Measurements from ENCODE around the gene PTGES2. TPM values are rescaled to one million over a fixed set of nuclear protein-coding genes. Genes with fewer than 3 reads are reported as not detected.

The PTGES2 gene
- polyA plus RNA-seq, 1 donor = 59.1 TPM

DNA sequence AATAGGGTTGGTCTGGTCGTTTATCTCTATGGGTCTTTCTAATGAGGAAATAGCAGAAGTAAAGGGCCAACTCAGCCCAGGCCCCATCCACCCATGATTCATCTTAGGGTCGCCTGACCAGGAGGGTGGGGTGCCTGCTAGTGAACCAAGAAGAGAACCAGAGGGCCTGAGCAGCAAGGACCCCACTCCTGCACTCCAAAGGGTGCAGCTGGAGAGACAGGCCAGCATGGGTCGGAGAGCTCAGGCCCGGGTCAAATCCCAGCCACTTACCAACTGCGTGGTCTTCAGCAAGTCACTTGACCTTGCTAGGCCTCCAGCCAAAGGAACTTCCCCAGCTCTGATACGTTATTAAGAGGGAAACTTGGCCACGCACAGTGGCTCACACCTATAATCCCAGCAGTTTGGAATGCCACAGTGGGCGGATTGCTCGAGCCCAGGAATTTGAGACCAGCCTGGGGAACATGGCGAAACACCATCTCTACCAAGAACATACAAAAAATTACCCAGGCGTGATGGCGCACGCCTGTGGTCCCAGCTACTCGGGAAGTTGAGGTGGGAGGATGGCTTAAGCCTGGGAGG is 36.9 kb upstream of the PTGES2 start:
- DNase-seq = no peak
- no peaks in the 10 kb centered on the region for H3K27me3 ChIP-seq (ENCODE audit: control insufficient read depth, insufficient read depth, low read length)
- H3K4me3 ChIP-seq (ENCODE audit: low read length) = no peak overlapping the region
- no peaks in the 10 kb centered on the region for H3K9me3 ChIP-seq (ENCODE audit: control insufficient read depth, low read depth, low read length)
- H3K4me1 ChIP-seq (ENCODE audit: control insufficient read depth, insufficient read depth, low read length) = peaks cover 7% of the 10 kb centered on the region
- WGBS (ENCODE audit: insufficient coverage, low lambda C conversion rate) = no CpG with 5 or more reads among the region's 14 CpGs
- H3K27ac ChIP-seq (ENCODE audit: low read length) = no peak overlapping the region
- H3K36me3 ChIP-seq (ENCODE audit: control insufficient read depth, insufficient read depth, low read length) = peaks cover 66% of the 10 kb centered on the region

DNA sequence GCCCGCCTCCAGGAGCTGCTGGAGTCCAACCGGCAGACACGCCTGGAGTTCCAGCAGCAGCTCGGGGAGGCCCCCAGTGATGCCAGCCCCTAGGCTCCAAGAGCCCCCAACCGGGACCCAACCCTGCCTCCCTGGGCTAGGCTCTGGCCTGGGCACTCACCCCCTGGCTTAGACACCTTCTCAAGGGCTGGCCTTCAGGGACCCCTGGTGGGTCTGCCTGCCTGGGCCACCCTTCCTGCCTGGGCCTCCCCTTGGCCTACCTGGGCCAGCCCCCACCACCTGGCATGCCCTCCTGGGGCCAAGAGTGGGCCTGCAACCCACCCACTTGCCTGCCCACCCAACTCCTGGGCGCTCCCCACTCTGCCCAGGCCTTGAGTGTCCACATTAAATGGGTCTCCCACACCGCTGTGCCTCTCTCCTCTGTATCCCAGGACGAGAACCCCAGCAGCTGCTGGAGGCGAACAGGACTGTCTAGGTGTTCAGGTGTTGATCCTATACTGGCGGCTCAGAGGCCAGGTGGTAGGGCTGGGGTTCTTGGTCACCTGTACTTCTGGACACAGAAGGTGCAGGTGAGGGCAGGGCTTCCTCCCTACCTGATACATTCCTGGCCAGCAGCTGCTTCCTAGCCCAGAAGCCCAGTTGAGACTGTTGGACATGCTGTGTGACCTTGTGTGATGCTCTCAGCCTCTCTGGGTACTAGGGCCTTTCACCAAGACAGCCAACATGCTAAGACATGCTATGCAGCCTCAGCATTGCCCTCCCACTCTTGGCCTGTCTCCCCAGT is 36.2 kb upstream of the PTGES2 start:
- H3K4me3 ChIP-seq (ENCODE audit: low read length) = no peak overlapping the region

DNA sequence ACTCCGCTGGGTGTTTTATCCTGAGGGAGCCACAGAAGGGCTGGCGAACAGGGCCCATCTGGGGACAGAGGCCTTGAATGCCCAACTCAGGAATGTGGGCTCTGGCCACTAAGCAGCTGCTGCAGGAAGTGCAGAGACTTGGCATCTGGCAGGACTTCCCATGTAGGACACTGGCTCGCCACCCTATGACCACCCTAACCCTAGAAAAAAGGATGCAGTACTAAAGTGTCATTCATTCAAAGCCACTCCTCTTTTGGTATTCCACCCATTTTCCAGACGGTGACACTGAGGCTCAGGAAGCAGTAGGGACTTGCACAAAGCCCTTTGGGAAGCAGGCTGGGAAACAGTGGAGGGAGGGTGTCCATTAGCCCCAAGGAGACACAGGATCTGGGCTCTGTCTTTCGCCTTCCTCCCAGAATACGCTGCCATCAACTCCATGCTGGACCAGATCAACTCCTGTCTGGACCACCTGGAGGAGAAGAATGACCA is 35.5 kb upstream of the PTGES2 start:
- Histone ChIP-seq H3K36me3 (ENCODE audit: control insufficient read depth, insufficient read depth, low read length) (peaks cover 54% of the 10 kb centered on the region), H3K27ac (ENCODE audit: low read length) (no peak overlapping the region), H3K27me3 (ENCODE audit: control insufficient read depth, insufficient read depth, low read length) (no peaks in the 10 kb centered on the region), H3K9me3 (ENCODE audit: control insufficient read depth, low read depth, low read length) (no peaks in the 10 kb centered on the region), H3K4me1 (ENCODE audit: control insufficient read depth, insufficient read depth, low read length) (peaks cover 9% of the 10 kb centered on the region), H3K4me3 (ENCODE audit: low read length) (no peak overlapping the region)
- no CpG with 5 or more reads among the region's 6 CpGs for WGBS (ENCODE audit: insufficient coverage, low lambda C conversion rate)
- no peak for DNase-seq

More for the DNA sequence above, 36.2 kb upstream of the PTGES2 start:
- DNase-seq = no peak
- Histone ChIP-seq H3K27me3 (ENCODE audit: control insufficient read depth, insufficient read depth, low read length) (no peaks in the 10 kb centered on the region), H3K36me3 (ENCODE audit: control insufficient read depth, insufficient read depth, low read length) (peaks cover 59% of the 10 kb centered on the region), H3K9me3 (ENCODE audit: control insufficient read depth, low read depth, low read length) (no peaks in the 10 kb centered on the region), H3K27ac (ENCODE audit: low read length) (no peak overlapping the region), H3K4me1 (ENCODE audit: control insufficient read depth, insufficient read depth, low read length) (peaks cover 9% of the 10 kb centered on the region)
- WGBS (ENCODE audit: insufficient coverage, low lambda C conversion rate) = no CpG with 5 or more reads among the region's 10 CpGs

DNA sequence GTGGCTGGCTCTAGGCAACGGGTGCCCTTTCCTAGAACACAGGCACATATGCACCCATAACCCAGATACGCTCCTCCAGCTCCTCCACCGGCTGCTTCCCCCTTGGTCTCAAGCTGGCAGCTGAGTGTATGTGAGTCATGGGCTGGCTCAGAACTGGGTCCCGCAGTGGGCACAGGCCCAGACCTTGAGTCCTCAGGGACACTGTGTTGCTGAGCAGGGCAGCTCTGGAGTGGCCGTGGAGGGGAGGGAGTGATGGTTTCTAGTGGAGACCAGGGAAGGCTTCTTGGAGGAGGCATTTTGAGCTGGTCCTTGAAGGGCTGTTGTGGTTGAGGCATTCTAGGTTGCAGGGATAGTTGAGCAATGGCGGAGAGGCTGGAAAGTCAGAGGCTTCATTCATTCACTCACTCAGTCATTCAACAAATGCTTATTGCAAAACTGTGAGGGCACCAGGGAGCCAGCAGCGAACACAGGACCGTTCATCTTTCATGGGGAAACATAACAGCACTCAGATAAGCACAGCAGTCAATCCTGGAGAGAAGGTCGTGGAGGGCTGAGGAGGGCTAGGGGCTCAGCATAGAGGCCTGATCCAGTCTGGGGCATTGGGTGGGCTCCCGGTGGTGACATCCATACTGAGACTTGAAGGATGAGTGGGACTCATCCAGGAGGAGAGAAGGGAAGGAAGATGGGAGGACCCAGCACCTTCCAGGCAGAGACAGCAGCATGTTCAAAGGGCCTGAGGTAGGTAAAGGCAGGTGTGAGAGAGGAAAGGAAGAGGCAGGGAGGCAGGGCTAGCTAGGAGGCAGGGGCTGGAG is 34.9 kb upstream of the PTGES2 start:
- peaks cover 9% of the 10 kb centered on the region for H3K4me1 ChIP-seq (ENCODE audit: control insufficient read depth, insufficient read depth, low read length)
- no CpG with 5 or more reads among the region's 10 CpGs for WGBS (ENCODE audit: insufficient coverage, low lambda C conversion rate)
- DNase-seq = no peak
- H3K9me3 ChIP-seq (ENCODE audit: control insufficient read depth, low read depth, low read length) = no peaks in the 10 kb centered on the region
- no peaks in the 10 kb centered on the region for H3K27me3 ChIP-seq (ENCODE audit: control insufficient read depth, insufficient read depth, low read length)
- no peak overlapping the region for H3K27ac ChIP-seq (ENCODE audit: low read length)
- no peak overlapping the region for H3K4me3 ChIP-seq (ENCODE audit: low read length)
- peaks cover 48% of the 10 kb centered on the region for H3K36me3 ChIP-seq (ENCODE audit: control insufficient read depth, insufficient read depth, low read length)

DNA sequence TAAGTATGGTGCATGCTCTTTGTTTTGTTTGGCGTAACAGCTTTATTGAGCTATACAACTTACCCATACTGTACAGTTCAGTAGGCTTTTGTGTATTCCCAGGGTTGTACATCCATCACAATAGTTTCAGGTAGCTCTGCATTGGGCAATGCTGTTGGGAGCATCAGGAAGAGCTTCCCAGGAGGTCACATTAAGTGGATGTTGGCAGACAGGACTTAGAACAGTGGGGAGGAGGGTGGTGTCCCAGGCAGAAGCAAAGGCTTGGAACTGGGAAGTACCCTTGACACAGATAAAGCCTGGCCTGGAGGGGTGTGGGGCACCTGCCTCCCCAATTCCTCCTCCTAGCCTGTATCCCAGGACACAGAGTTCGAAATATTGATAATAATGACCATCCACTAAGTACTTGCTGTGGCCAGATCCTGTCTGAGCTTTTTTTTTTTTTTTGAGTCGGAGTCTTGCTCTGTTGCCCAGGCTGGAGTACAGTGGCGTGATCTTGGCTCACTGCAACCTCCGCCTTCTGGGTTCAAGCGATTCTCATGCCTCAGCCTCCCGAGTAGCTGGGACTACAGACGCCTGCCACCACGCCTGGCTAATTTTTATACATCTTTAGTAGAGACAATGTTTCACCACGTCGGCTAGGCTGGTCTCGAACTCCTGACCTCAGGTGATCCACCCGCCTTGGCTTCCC is 33.8 kb upstream of the PTGES2 start:
- Histone ChIP-seq H3K9me3 (ENCODE audit: control insufficient read depth, low read depth, low read length) (no peaks in the 10 kb centered on the region), H3K27me3 (ENCODE audit: control insufficient read depth, insufficient read depth, low read length) (no peaks in the 10 kb centered on the region), H3K4me1 (ENCODE audit: control insufficient read depth, insufficient read depth, low read length) (peaks cover 9% of the 10 kb centered on the region), H3K36me3 (ENCODE audit: control insufficient read depth, insufficient read depth, low read length) (peaks cover 37% of the 10 kb centered on the region), H3K4me3 (ENCODE audit: low read length) (no peak overlapping the region), H3K27ac (ENCODE audit: low read length) (no peak overlapping the region)
- DNase-seq = no peak
- WGBS (ENCODE audit: insufficient coverage, low lambda C conversion rate) = no CpG with 5 or more reads among the region's 13 CpGs

DNA sequence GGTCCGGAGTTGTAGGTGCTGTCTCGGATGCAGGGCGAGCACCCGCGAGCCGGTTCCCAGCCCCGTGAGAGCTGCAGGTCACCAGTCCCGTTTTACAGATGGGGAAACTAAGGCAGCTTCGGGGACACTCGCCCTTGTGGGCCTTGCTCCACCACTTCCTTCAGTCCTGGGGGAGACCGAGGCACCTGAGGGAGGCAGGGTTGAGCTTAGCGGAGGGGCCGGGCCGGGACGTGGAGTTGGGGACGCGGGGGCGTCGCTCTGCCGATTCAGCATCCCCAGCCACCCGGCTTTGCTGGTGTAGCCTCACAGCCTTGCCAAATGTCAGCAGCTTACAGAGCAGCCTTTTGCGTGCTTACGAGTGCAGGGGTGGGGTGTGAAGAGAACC is 33.1 kb upstream of the PTGES2 start:
- no peak for DNase-seq
- Histone ChIP-seq H3K4me1 (ENCODE audit: control insufficient read depth, insufficient read depth, low read length) (peaks cover 9% of the 10 kb centered on the region), H3K36me3 (ENCODE audit: control insufficient read depth, insufficient read depth, low read length) (peaks cover 30% of the 10 kb centered on the region), H3K27ac (ENCODE audit: low read length) (no peak overlapping the region), H3K4me3 (ENCODE audit: low read length) (peak overlapping the region; percentile 70), H3K27me3 (ENCODE audit: control insufficient read depth, insufficient read depth, low read length) (no peaks in the 10 kb centered on the region), H3K9me3 (ENCODE audit: control insufficient read depth, low read depth, low read length) (no peaks in the 10 kb centered on the region)
- WGBS (ENCODE audit: insufficient coverage, low lambda C conversion rate) = no CpG with 5 or more reads among the region's 23 CpGs

DNA sequence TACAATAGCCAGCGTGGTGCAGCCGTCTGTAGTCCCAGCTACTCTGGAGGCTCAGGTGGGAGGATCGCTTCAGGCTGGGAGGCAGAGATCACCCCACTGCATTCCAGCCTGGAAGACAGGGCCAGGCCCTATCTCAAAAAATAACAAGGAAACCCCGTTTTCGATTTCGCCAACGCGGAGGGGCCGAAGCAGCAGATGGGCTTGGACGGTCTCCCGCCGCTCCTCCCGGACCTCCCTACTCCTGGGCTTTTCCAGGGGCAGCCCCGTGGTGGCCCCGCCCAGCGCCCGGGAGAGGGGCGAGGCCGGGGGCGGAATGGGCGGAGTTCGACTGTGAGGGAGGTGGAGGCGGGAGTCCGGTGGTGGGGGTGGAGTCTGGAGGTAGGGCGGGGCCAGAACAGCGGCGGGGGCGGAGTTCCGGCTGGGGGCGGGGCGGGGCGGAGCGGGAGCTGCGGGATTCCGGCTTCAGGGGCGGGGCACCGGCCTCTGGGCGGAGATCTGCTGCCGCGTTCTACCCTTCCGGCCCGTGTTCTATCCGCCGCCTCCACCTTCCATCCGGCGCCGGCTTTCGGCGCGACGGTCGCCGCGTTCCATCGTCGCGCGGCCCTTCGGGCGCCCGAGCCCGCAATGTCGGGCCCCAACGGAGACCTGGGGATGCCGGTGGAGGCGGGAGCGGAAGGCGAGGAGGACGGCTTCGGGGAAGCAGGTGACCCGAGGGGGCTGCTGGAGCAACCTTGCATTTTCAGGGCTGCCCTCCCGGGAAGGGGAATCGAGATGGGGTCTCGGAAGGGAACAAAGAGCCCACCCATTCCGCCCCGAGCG is 32.5 kb upstream of the PTGES2 start, which contains the start of gene BBLN:
TSS of gene BBLN (plus strand) at position 482 of the 819 bp plus-strand sequence. CDS start at position 625, 143 bp downstream.
- Histone ChIP-seq H3K27ac (ENCODE audit: low read length) (peak within 1 kb of the TSS; percentile 4), H3K4me3 (ENCODE audit: low read length) (peak within 1 kb of the TSS; percentile 70), H3K9me3 (ENCODE audit: control insufficient read depth, low read depth, low read length) (no peaks in the 10 kb centered on the region), H3K27me3 (ENCODE audit: control insufficient read depth, insufficient read depth, low read length) (no peaks in the 10 kb centered on the region), H3K4me1 (ENCODE audit: control insufficient read depth, insufficient read depth, low read length) (peaks cover 9% of the 10 kb centered on the region), H3K36me3 (ENCODE audit: control insufficient read depth, insufficient read depth, low read length) (peaks cover 28% of the 10 kb centered on the region)
- peak; percentile 92 to 93 for DNase-seq
- no CpG with 5 or more reads among the region's 77 CpGs for WGBS (ENCODE audit: insufficient coverage, low lambda C conversion rate)

DNA sequence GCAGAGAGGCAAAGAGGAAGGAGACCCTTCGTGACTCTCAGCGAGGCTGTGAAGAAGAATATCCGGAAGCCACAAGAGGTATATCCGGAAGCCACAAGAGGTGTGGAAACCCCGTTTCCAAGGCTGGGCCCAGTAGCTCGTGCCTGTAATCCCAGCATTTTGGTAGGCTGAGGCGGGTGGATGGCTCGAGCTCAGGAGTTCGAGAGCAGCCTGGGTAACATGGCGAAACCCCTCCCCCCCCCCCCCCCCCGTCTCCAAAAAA is 31.9 kb upstream of the PTGES2 start:
- no CpG with 5 or more reads among the region's 11 CpGs for WGBS (ENCODE audit: insufficient coverage, low lambda C conversion rate)
- Histone ChIP-seq H3K27ac (ENCODE audit: low read length) (peak overlapping the region; percentile 4), H3K36me3 (ENCODE audit: control insufficient read depth, insufficient read depth, low read length) (peaks cover 25% of the 10 kb centered on the region), H3K9me3 (ENCODE audit: control insufficient read depth, low read depth, low read length) (no peaks in the 10 kb centered on the region), H3K4me3 (ENCODE audit: low read length) (peak overlapping the region; percentile 40), H3K27me3 (ENCODE audit: control insufficient read depth, insufficient read depth, low read length) (no peaks in the 10 kb centered on the region), H3K4me1 (ENCODE audit: control insufficient read depth, insufficient read depth, low read length) (peaks cover 9% of the 10 kb centered on the region)
- DNase-seq = no peak

DNA sequence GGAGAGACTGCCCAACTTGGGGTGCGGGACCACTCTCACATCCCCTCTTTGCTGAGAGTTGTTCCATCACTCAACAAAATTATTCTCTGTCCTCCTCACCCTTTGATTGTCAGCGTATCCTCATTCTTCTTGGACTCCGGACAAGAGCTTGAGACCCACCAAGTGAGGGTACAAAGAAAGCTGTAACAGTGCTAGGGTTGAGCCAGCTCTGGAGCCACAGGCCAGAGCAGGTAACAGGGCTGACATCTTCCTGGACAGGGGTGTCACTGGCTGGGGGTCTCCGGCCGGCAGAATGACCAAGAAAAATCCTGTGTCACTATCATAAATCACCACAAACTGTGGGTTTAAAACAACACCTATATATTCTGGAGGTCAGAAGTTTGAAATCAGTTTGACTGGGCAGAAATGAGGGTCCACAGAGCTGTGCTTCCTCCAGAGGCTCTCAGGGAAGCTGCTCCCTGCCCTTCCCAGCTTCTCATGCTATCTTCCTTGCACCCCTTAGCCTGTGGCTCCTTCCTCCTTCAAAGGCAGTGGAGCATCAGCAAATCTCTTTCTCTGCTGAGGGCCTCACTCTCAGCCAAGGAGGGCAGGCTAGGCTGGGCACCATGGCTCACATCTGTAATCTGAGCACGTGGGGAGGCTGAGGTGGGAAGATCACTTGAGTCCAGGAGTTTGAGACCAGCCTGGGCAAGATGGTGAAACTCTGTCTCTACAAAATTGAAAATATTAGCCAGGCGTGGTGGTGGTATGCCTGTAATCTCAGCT is 28.4 kb upstream of the PTGES2 start:
- DNase-seq = no peak
- Histone ChIP-seq H3K9me3 (ENCODE audit: control insufficient read depth, low read depth, low read length) (no peaks in the 10 kb centered on the region), H3K4me1 (ENCODE audit: control insufficient read depth, insufficient read depth, low read length) (peaks cover 10% of the 10 kb centered on the region), H3K27me3 (ENCODE audit: control insufficient read depth, insufficient read depth, low read length) (no peaks in the 10 kb centered on the region), H3K27ac (ENCODE audit: low read length) (no peak overlapping the region), H3K36me3 (ENCODE audit: control insufficient read depth, insufficient read depth, low read length) (no peaks in the 10 kb centered on the region), H3K4me3 (ENCODE audit: low read length) (no peak overlapping the region)
- 100% methylated on average over 1 of the region's 7 CpGs for WGBS (ENCODE audit: insufficient coverage, low lambda C conversion rate)

Measured in large intestine (tissue), 3 donors.